DND-41 (cell line): ENCODE data around the gene KDM8.

Source experiments
- CTCF ChIP-seq: IDR thresholded peaks from 2 replicates; pipeline ENCODE4 v1.5.1; 2012; ENCODE audit warnings: borderline replicate concordance, low read length, moderate library complexity, mild to moderate bottlenecking; ENCODE audit not compliant: poor library complexity, severe bottlenecking; ENCODE audit errors: extremely low read depth
- EZH2 ChIP-seq: IDR thresholded peaks from 3 replicates; pipeline ENCODE4 v1.6.1; 2012; ENCODE audit warnings: borderline replicate concordance, low read depth, mild to moderate bottlenecking, moderate library complexity, low read length, inconsistent platforms; ENCODE audit not compliant: severe bottlenecking

GRCh38 chr16:27267037-27267677 is 63.8 kb downstream of the KDM8 start:
- TF ChIP-seq CTCF (no peak), EZH2 (no peak)
